Fibroblast of mammary gland (primary cell): Measurements from ENCODE around the gene CAPS.
A peak's percentile ranks its signal among the peaks of the same experiment; 100 is the strongest.
"Not testable (repeated sequence)": the region's sequence is repeated elsewhere in the genome, so short reads cannot be mapped to it uniquely, and the experiment has no call there.

Experiments
- DNase-seq: peaks from one replicate; pipeline ENCODE4 v3.0.0-alpha.2; 2010; ENCODE audit warnings: low read depth
- H3K4me3 ChIP-seq: 2 replicates; pipeline ENCODE4 v1.5.1; 2011; ENCODE audit warnings: low read depth, mild to moderate bottlenecking, low read length, moderate library complexity; ENCODE audit not compliant: control insufficient read depth
- CTCF ChIP-seq: conservative IDR thresholded peaks from 2 replicates; pipeline ENCODE4 v1.5.1; 2011; ENCODE audit warnings: low read depth, low read length, inconsistent platforms; ENCODE audit not compliant: control insufficient read depth, insufficient read depth

The CAPS gene

GRCh38 chr19:5913739-5914357 lies at the start of gene CAPS:
Gene CAPS, plus strand, starts transcription at chr19:5914254. Its CDS starts 153 bp downstream, at chr19:5914407.
- TF ChIP-seq CTCF: no peak
- H3K4me3 ChIP-seq: no peak within 1 kb of the TSS
- DNase-seq: peak; percentile 55

- no peak for TF ChIP-seq CTCF
- DNase-seq: no peak
- no peak overlapping the region for H3K4me3 ChIP-seq
Measured at GRCh38 chr19:5864725-5865486, 49.1 kb upstream of the CAPS start.

GRCh38 chr19:5865772-5866171 lies 48.3 kb upstream of the CAPS start:
- TF ChIP-seq CTCF: no peak
- DNase-seq: no peak
- no peak overlapping the region for H3K4me3 ChIP-seq

GRCh38 chr19:5867201-5868136 lies 46.6 kb upstream of the CAPS start:
- no peak for TF ChIP-seq CTCF
- H3K4me3 ChIP-seq: no peak overlapping the region
- no peak for DNase-seq

- DNase-seq: no peak
- no peak overlapping the region for H3K4me3 ChIP-seq
- no peak for TF ChIP-seq CTCF
Measured at GRCh38 chr19:5870986-5871394, 43.1 kb upstream of the CAPS start.

GRCh38 chr19:5873617-5874199 lies 40.3 kb upstream of the CAPS start:
- no peak for DNase-seq
- H3K4me3 ChIP-seq: no peak overlapping the region
- TF ChIP-seq CTCF: no peak

GRCh38 chr19:5874496-5874895 lies 39.6 kb upstream of the CAPS start:
- not testable (repeated sequence) for H3K4me3 ChIP-seq
- peak; percentile 70 for DNase-seq
